Astrocyte of the spinal cord (primary cell): ENCODE results near the gene GABARAPL1.
A peak's percentile ranks its signal among the peaks of the same experiment; 100 is the strongest.

Experiments used
- DNase-seq: peaks from one replicate; pipeline ENCODE4 v3.0.0; 2011; ENCODE audit warnings: low read depth, low spot score
- H3K4me3 ChIP-seq: 2 replicates; pipeline ENCODE4 v1.5.1; 2011; ENCODE audit warnings: low read depth, mild to moderate bottlenecking, low read length, moderate library complexity
- CTCF ChIP-seq: IDR thresholded peaks from 2 replicates; pipeline ENCODE4 v1.5.1; 2012; ENCODE audit warnings: low read depth, mild to moderate bottlenecking, low read length, inconsistent platforms
- in situ Hi-C: cut with HindIII; loops from 2 replicates; pipeline ENCODE4 v1.10.0; 2017; ENCODE audit warnings: low sequenced_read_pairs

GABARAPL1 gene

GRCh38 chr12:10171973-10172728 lies 40.5 kb upstream of the GABARAPL1 start, which contains the start of gene OLR1:
TSS of gene OLR1 (minus strand) at chr12:10172132. CDS start at chr12:10172077, 55 bp downstream.
- in situ Hi-C loops: no loop called here
- no peak for DNase-seq
- TF ChIP-seq CTCF: no peak
- H3K4me3 ChIP-seq: no peak within 1 kb of the TSS

- TF ChIP-seq CTCF: no peak
- no peak overlapping the region for H3K4me3 ChIP-seq
- no peak for DNase-seq
- in situ Hi-C loops: no loop called here
Observed at GRCh38 chr12:10174986-10175614, 37.6 kb upstream of the GABARAPL1 start.

- no peak for TF ChIP-seq CTCF
- in situ Hi-C loops: no loop called here
- no peak overlapping the region for H3K4me3 ChIP-seq
- DNase-seq: no peak
Observed at GRCh38 chr12:10175846-10176636, 36.6 kb upstream of the GABARAPL1 start.

- TF ChIP-seq CTCF: no peak
- DNase-seq: no peak
- in situ Hi-C loops: no loop called here
Observed at GRCh38 chr12:10178821-10179220, 33.9 kb upstream of the GABARAPL1 start, which contains the start of gene TMEM52B. TSS of gene TMEM52B (plus strand) at chr12:10179032. CDS start at chr12:10179575, 543 bp downstream.

GRCh38 chr12:10179776-10180181 lies 32.9 kb upstream of the GABARAPL1 start:
- in situ Hi-C loops: no loop called here
- no peak overlapping the region for H3K4me3 ChIP-seq
- TF ChIP-seq CTCF: no peak
- no peak for DNase-seq

More at GRCh38 chr12:10178821-10179220, 33.9 kb upstream of the GABARAPL1 start, which contains the start of gene TMEM52B:
- no peak within 1 kb of the TSS for H3K4me3 ChIP-seq

GRCh38 chr12:10182354-10183049 lies 30.2 kb upstream of the GABARAPL1 start:
- no peak overlapping the region for H3K4me3 ChIP-seq
- in situ Hi-C loops: no loop called here
- TF ChIP-seq CTCF: no peak
- DNase-seq: peak; percentile 34
